Measurements from ENCODE around the gene THSD7B. TPM values are rescaled to one million over a fixed set of nuclear protein-coding genes. Genes with fewer than 3 reads are reported as not detected.

THSD7B gene
- total and polyA plus RNA-seq, 2 of the 13 experiments (the other 11 are each of a cell fraction or from before 2014, with no cell fraction given): 0.02 TPM; not detected in 1

- TF ChIP-seq ZNF501 (CRISPR knock-in tag; IDR thresholded peaks at IDR 0.05): no peak
- peak; percentile 77 for TF ChIP-seq FOXP4 (CRISPR knock-in tag; IDR thresholded peaks at IDR 0.05)
- no peak for TF ChIP-seq ELF4 (CRISPR knock-in tag; IDR thresholded peaks at IDR 0.05; ENCODE audit: borderline replicate concordance)
- no peak for TF ChIP-seq AKNA (CRISPR knock-in tag; IDR thresholded peaks at IDR 0.05; ENCODE audit: borderline replicate concordance)
- TF ChIP-seq, protein P1, sequence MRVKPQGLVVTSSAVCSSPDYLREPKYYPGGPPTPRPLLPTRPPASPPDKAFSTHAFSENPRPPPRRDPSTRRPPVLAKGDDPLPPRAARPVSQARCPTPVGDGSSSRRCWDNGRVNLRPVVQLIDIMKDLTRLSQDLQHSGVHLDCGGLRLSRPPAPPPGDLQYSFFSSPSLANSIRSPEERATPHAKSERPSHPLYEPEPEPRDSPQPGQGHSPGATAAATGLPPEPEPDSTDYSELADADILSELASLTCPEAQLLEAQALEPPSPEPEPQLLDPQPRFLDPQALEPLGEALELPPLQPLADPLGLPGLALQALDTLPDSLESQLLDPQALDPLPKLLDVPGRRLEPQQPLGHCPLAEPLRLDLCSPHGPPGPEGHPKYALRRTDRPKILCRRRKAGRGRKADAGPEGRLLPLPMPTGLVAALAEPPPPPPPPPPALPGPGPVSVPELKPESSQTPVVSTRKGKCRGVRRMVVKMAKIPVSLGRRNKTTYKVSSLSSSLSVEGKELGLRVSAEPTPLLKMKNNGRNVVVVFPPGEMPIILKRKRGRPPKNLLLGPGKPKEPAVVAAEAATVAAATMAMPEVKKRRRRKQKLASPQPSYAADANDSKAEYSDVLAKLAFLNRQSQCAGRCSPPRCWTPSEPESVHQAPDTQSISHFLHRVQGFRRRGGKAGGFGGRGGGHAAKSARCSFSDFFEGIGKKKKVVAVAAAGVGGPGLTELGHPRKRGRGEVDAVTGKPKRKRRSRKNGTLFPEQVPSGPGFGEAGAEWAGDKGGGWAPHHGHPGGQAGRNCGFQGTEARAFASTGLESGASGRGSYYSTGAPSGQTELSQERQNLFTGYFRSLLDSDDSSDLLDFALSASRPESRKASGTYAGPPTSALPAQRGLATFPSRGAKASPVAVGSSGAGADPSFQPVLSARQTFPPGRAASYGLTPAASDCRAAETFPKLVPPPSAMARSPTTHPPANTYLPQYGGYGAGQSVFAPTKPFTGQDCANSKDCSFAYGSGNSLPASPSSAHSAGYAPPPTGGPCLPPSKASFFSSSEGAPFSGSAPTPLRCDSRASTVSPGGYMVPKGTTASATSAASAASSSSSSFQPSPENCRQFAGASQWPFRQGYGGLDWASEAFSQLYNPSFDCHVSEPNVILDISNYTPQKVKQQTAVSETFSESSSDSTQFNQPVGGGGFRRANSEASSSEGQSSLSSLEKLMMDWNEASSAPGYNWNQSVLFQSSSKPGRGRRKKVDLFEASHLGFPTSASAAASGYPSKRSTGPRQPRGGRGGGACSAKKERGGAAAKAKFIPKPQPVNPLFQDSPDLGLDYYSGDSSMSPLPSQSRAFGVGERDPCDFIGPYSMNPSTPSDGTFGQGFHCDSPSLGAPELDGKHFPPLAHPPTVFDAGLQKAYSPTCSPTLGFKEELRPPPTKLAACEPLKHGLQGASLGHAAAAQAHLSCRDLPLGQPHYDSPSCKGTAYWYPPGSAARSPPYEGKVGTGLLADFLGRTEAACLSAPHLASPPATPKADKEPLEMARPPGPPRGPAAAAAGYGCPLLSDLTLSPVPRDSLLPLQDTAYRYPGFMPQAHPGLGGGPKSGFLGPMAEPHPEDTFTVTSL (CRISPR knock-in tag; IDR thresholded peaks at IDR 0.05; ENCODE audit: borderline replicate concordance): peak; percentile 81
- TF ChIP-seq FOXJ3 (CRISPR knock-in tag; IDR thresholded peaks at IDR 0.05; ENCODE audit: borderline replicate concordance): peak; percentile 83; the same call in 1 of the 2 replicates
- no peak for TF ChIP-seq CCAR2 (optimal IDR thresholded peaks at IDR 0.05; ENCODE audit: low read depth, low read length)
- TF ChIP-seq E2F1 (CRISPR knock-in tag; IDR thresholded peaks at IDR 0.05): no peak
- TF ChIP-seq REST (IDR thresholded peaks at IDR 0.05; ENCODE audit: borderline replicate concordance in 1 of 2, low read depth in 1 of 2, low read length in 2 of 2): no peak
- TF ChIP-seq ONECUT2 (CRISPR knock-in tag; IDR thresholded peaks at IDR 0.05): peak; percentile 93
- TF ChIP-seq PCBP1 (IDR thresholded peaks at IDR 0.05; ENCODE audit: borderline replicate concordance, low read depth, low read length): no peak
These were observed 283.1 kb downstream of the THSD7B start (continued) for GRCh38 chr2:137048455-137048854.

Data from HepG2 (cell line).